ENCODE data around the gene RIPPLY2.

DNA sequence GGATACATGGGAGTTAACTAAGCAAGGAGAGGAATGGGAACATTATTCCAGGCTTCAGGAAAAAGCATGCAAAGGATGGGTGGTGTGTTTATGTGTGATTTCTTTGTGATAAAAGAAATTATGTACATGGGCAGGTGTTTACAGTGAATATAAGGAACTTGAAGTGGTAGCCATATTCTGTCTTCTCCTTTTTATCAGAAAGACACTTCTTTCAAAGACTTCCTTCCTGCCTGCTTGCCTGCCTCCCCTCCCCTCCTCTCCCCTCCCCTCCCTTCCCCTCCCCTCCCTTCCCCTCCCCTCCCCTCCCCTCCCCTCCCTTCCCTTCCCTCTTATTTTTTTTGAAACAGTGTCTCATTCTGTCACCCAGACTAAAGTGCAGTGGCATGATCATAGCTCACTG, 20.7 kb downstream of the RIPPLY2 start:
- TF ChIP-seq GATA3 (IDR thresholded peaks at IDR 0.05; ENCODE audit: low read depth, low read length) (no peak), GATA2 (IDR thresholded peaks at IDR 0.05; ENCODE audit: low read depth, low read length) (no peak)

Data from SH-SY5Y (cell line).